Stimulated activated naive CD4-positive, alpha-beta T cell (primary cell): ENCODE measurements around the gene ATL2.
A peak's percentile ranks its signal among the peaks of the same experiment; 100 is the strongest.
"Not testable (repeated sequence)": the region's sequence is repeated elsewhere in the genome, so short reads cannot be mapped to it uniquely, and the experiment has no call there.

Experiments used
- DNase-seq, 6 experiments: peaks; one replicate each; lab custom pipeline; 2025; lab: John Stamatoyannopoulos, UW

Gene ATL2

DNA sequence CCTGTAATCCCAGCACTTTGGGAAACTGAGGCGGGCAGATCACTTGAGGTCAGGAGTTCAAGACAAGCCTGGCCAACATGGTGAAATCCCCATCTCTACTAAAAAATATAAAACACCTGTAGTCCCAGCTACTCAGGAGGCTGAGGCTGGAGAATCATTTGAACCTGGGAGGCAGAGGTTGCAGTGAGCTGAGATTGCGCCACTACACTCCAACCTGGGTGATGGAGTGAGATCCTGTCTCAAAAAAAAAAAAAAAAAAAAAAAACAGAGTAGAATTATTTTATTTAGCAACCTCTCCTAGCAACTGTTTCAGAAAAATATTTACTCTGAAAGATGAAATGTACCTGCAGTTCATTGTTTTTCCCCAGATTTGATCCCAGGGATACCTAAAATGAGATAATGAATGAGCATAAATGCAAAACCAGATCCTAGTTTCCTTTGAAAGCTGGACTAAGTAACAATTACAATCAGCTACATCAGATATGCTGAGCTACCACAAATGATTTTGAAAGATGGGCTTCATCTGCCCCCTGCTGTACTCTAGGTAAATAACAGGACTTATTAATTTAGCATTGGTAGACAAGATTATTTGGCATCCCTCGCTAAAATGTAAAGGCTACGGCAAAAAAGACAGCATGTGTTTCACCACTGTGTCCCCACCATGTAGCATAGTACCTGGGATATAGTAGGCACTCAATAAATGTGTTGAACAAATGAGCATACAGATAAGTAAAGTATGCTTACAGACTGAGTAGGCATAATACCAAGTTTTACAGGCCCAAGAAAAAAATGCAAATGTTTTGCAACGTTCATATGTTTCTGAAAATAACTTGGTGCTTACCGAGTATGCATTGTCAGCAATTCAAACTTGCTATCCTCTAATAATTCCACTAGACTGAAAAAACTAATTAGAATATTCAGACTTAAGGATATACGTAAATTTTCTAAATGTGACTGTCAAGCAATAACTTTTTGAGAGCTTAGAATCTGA, 102.5 kb downstream of the ATL2 start:
- peak in 2 of 6 experiments; percentile 31 to 39 for DNase-seq

GRCh38 chr2:38271697-38272096, 105.4 kb downstream of the ATL2 start:
- DNase-seq = no peak

DNA sequence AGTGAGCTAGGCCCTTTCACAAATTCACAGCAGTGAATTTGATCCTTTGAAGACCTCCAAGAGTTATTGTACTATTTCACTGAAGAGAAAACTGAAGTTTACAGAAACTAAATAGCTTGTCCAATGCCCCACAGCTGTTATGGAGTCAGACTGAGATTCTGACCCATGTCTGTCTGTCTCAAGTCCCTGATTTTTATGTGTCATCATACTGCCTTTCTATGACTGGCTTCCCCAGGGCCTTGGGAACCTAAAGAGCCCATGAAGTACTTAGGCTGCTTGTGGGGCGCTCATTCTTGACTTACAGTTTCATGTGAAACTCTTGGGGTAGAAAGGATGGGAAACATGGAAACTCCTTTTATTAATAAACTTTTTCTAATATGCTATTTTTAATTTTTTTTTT, 107.7 kb downstream of the ATL2 start:
- DNase-seq = no peak

- no peak for DNase-seq
Observed at GRCh38 chr2:38268691-38269327, 108.3 kb downstream of the ATL2 start.

- no peak for DNase-seq
Observed at GRCh38 chr2:38268001-38268400, 109.1 kb downstream of the ATL2 start.

DNA sequence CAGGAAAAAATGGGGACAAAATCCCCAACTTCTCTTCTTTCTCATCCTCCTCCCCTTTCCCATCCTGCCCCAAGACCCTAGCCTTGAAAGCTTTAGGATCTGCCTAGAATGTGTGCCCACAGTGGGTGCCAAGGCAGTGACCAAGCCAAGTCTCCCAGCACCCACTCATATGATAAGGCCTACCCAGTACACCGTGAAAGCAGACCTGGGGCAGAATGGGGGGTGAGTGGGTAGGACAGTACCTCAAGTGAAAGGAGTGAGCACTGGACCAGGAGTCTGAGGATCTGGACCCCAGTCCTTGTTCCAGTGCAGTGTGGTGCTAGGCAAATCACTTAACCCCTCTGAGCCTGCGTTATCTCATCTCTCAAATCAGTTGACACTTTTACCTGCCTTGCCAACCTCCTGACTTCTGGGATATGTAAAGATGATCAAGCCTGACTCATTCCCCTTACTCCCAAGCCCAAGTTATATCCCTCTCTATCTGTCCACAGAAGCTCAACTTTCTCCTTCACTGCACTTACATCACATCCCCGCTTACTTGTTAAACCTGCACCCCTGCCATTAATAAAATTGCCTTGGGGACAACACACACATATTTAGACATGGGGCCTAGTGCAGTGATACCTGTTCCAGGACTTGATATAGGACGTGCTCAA, 109.7 kb downstream of the ATL2 start:
- DNase-seq = no peak

DNA sequence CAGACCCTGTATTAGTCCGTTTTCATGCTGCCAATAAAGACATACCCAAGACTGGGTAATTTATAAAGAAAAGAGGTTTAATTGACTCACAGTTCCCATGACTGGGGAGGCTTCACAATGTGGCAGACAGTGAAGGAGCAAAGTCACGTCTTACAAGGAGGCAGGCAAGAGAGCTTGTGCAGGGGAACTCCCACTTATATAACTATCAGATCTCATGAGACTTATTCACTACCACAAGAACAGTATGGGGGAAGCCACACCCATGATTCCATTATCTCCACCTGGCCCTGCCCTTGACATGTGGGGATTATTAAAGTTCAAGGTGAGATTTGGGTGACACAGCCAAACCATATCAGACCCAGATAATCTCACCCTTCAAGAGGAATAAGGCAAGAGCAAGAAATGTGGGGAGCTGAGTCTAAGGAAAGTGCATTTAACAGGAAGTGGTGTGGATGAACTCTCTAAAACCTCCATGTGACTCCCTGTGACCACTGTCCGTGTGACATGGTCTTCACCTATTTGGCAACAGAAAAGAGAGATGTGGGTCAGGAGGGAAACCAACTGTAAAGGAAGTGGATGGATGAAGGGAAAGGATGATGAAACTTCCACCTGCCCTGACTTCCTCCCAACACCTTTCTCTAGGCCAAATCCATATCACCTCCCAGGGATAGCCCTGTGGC, 110.6 kb downstream of the ATL2 start:
- no peak for DNase-seq

DNA sequence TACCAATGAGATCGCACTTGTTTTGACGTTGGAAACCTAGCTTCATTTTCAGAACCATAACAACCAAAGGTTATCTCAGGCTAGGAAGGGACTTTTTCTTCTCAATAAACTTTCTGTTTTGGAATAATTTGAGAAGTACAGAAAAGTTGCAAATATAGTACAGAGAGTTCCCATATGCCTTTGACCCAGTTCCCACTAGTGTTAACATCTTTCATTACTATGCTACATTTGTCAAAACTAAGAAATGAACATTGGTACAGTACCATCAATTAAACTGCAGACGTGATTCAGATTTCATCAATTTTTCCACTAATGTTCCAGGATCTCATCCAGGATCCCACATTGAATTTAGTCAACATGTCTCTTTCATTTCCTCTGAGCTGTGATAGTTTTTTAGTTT, 111.6 kb downstream of the ATL2 start:
- DNase-seq = no peak

GRCh38 chr2:38264396-38265221, 112.5 kb downstream of the ATL2 start:
- no peak for DNase-seq

DNA sequence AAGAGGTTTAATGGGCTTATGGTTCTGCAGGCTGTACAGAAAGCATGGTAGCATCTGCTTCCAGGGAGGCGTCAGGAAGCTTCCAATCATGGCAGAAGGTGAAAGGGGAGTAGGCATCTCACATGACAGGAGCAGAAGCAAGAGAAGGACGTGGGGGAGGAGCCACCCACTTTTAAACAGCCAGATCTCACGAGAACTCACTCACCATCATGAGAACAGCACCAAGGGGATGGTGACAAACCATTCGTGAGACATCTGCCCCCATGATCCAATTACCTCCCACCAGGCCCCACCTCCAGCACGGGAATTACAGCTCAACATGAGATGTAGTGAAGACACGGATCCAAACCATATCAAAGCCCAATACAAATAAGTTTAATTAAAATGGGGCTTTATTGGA, 113.8 kb downstream of the ATL2 start:
- no peak for DNase-seq

GRCh38 chr2:38262069-38262871, 114.8 kb downstream of the ATL2 start:
- DNase-seq = no peak

DNA sequence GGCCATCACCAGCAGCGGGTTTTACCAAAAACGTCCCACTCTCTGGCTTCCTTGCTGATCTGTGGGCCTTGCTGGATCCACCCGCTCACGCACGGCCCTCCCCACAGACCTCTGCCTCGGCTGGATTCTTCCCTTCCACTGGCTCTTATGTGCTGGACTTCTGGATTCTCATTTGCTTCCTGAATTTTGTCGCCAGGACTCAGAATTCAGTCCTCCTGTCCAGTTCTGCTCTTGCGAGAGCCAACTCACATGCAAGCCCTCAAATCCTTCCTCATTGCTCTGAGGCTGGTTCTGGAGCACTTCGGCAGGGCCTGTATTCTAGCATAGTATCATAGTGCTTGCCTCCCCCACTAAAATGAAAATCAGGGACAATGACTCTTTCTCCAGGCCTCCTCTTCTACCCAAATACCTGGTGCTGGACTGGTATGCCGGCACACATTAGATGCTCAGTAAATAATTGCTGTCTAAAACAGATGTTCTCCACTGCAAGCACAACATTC, 115.5 kb downstream of the ATL2 start:
- DNase-seq = no peak

DNA sequence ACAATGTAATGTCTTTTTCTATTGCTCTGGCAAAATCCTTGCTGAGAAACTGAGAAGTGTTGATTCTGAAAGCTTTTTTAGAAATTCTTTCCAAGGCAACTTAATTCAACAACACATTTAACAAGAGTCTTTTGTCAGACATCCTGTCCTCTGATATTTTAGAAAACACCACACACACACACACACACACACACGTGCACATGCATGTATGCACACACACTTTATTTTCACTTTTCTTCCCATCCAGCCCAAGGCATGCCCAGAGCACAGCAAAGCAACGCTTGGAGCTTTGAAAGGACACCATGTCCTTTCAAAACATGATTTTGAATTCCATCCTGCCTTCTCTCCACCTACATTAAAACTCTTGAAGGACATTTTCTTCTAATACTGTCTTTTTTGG, 116.1 kb downstream of the ATL2 start:
- no peak for DNase-seq

DNA sequence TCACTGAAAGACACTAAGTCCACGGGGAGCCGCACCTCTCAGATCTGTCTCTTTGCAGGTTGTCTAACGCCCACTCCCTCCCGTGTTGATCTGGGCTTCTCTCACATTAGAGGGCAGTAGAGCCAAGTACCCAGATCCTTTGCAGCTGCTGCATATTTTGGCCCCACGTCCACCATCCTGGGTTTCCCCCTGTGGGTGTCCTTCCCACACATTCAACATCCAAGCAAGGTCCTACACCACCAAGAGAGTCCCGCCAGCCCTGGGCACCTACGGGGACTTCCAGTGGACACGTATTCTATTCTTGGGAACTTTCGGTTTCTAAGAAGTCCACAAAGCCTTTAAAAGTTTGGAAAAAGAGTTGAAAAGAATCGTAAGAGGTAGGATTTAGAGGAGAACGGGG, 116.6 kb downstream of the ATL2 start:
- DNase-seq = no peak

DNA sequence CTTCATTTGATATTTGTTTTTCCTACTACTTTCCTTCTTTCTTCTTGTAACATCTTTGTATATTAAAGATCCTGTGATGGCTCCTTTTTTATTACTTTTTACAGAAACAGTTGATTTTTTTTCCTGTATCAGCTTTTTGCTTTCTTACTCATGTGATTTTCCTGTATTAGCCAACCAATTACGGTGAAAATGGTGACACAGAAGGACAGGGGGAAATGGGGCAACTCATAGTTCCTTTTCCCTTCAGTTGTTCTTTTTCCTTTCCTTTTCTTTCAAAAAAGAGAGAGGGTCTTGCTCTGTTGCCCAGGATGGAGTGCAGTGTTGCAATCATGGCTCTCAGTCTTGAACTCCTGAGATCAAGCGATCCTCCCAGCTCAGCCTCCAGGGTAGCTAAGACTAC, 117.8 kb downstream of the ATL2 start:
- DNase-seq = no peak

DNA sequence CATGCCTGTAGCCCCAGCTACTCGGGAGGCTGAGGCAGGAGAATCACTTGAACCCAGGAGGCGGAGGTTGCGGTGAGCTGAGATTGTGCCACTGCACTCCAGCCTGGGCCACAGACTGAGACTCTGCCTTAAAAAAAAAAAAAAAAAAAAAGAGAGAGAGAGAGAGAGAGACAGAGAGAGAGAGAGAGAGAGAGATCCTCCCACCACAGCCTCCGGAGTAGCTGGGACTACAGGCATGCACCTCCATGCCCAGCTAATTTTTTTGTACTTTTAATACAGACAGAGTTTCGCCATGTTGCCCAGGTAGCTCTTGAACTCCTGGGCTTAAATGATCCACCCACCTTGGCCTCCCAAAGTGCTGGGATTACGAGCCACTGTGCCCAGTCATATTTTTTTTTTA, 119.4 kb downstream of the ATL2 start:
- not testable (repeated sequence) for DNase-seq

DNA sequence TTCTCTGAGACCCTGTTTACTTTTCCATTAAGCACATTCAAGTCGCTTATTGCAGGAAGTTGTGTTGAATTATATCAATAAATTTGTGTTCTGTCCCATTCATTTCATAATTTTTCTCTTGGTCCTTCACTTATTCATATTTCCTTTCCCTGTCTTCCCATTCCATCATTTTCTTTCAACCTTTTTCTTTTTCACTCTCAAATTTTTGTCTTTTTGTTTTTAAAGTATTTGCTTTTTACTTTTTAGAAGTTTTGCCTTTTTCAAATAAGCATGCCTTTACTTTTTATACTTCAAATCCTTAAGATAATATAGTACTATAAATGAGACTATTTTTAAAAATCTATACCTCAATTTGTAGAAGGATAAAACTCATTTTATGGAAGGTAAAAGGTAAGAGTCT, 120.5 kb downstream of the ATL2 start:
- no peak for DNase-seq

GRCh38 chr2:38255211-38255610, 121.9 kb downstream of the ATL2 start:
- DNase-seq = no peak

DNA sequence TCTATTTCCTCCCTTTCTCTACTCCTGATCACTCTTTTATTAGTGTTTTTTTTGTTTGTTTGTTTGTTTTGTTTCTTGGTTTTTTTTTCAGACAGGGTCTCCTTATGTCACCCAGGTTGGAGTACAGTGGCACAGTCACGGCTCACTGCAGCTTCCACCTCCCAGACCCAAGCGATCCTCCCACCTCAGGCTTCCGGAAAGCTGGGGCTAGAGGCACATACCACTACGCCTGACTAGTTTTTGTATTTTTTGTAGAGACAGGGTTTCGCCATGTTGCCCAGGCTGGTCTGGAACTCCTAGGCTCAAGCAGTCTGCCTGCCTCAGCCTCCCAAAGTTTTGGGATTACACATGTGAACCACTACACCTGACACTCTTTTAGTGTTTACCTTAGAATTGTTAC, 122.3 kb downstream of the ATL2 start:
- DNase-seq = no peak

GRCh38 chr2:38251940-38252339, 125.1 kb downstream of the ATL2 start:
- no peak for DNase-seq
